22Rv1 (cell line): ENCODE data around the gene PCA3.

Source experiments
- CTCF ChIP-seq: fragments of 450-650 bp; IDR thresholded peaks from 2 replicates; pipeline ENCODE4 v1.5.1; 2017; ENCODE audit warnings: mild to moderate bottlenecking
- ZFX ChIP-seq: fragments of 450-650 bp; IDR thresholded peaks from 2 replicates; pipeline ENCODE4 v1.6.1; 2017; ENCODE audit warnings: antibody characterized with exemption, borderline replicate concordance

- TF ChIP-seq CTCF: 0 out of 2 replicates have a peak, but pooled peaks have one; percentile 4
- no peak for TF ChIP-seq ZFX
Measured at GRCh38 chr9:76741524-76741923, 22.7 kb upstream of the PCA3 start.
